GM21423 (cell line): ENCODE measurements around the gene ZNF177.
"Not testable (repeated sequence)": the region's sequence is repeated elsewhere in the genome, so short reads cannot be mapped to it uniquely, and the experiment has no call there.

Experiments
- ATAC-seq: cut with Tn5 transposase; IDR thresholded peaks from one replicate; pipeline ENCODE4 v1.9.1; 2021; ENCODE audit warnings: mild to moderate bottlenecking, moderate library complexity; ENCODE audit not compliant: unreplicated experiment

Gene ZNF177

GRCh38 chr19:9362905-9363304, at the start of gene ZNF177:
Gene ZNF177 (plus strand): TSS chr19:9363013. CDS start chr19:9378312, 15,299 bp downstream.
- ATAC-seq = no peak

DNA sequence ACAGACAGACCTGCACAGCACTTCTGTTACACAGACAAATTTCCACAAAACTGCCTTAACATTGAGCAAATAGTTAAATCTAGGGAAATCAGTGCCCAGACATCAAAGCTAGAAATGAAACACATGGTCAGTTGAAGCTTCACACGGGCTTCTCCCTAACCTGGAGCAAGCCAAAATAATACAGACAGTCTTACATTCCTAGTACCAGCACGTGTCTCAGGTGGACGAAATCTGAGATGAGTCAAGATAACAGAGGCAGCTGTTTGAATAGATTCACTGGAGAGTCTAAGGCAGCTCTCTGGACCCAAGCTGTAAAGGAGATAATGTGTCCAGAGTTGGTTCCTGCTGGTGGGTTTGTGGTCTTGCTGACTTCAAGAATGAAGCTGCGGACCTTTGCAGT, 49.1 kb upstream of the ZNF177 start:
- no peak for ATAC-seq

DNA sequence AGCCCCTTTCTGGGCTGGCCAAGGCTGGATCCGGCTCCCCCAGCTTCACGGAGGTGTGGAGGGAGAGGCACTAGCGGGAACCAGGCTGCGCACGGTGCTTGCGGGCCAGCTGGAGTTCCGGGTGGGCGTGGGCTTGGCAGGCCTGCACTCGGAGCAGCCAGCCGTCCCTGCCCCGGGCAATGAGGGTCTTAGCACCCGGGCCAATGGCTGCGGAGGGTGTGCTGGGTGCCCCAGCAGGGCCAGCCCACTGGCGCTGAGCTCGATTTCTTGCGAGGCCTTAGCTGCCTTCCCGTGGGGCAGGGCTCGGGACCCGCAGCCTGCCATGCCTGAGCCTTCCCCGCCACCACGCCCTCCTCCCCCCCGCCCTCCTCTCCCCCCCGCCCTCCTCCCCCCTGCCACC, 41.5 kb upstream of the ZNF177 start:
- ATAC-seq = no peak

GRCh38 chr19:9321756-9322155, 41.1 kb upstream of the ZNF177 start:
- not testable (repeated sequence) for ATAC-seq

- not testable (repeated sequence) for ATAC-seq
Measured at GRCh38 chr19:9322201-9322600, 40.6 kb upstream of the ZNF177 start.

DNA sequence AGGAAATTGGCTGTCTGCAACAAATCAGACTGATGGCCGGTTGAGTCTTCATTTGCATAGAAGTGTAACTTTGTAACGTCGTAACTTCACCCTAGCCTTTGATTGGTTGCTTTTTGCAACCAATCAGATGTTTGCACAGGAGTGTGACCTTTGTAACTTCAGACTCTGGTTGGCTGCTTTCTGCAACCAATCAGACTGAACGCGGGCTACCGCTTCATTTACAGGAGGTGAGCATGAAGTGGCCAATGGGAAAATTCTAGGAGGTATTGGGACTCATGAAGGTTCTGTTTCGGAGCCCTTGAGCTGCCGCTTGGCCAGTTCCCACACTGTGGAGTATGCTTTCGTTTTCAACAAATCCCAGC, 39.3 kb upstream of the ZNF177 start:
- peak; percentile 35 for ATAC-seq

- ATAC-seq = peak; percentile 97
Measured at GRCh38 chr19:9323919-9324583, 38.8 kb upstream of the ZNF177 start, which contains the start of gene ZNF559. Gene ZNF559 (plus strand): TSS chr19:9324179. CDS start chr19:9338550, 14,371 bp downstream.

DNA sequence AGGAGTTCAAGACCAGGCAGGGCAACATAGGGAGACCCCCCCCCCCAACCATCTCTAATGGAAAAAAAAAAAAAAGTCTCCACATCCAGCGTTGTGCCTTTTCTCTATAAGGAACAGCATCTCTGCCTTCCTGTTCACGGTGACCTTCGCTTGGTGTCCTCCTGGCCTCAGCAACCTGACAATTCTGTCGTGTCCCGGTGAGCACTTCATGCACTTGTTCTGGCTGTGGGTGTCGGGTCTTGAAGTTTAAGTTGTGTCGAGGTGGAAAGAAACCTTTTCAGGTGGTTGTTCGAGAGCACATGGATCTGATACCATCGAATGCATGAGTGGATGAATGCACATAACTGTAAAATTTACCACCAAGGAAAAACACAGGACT, 38.2 kb upstream of the ZNF177 start:
- ATAC-seq = no peak

GRCh38 chr19:9329999-9330398, 32.8 kb upstream of the ZNF177 start:
- no peak for ATAC-seq

DNA sequence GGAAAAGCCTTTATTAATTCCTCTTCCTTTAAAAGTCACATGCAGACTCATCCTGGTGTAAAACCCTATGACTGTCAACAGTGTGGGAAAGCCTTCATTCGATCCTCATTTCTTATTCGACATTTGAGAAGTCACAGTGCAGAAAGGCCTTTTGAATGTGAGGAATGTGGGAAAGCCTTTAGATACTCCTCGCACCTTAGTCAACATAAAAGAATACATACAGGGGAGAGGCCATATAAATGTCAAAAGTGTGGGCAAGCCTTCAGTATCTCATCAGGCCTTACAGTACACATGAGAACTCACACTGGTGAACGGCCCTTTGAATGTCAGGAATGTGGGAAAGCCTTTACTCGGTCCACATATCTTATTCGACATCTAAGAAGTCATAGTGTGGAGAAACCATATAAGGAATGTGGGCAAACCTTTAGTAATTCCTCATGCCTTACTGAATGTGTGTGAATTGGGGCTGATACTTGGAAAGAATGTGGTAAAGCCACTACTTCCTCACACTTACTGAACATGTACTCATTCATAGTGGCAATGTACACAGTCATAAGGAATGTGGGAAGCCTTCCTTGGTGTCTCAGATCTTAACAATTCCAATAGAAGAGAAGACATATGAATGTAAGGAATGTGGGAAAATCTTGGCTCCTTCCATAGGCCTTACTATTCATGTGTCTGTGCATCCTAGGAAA, 20.1 kb upstream of the ZNF177 start:
- ATAC-seq = no peak

- ATAC-seq = no peak
Measured at GRCh38 chr19:9345005-9345404, 17.8 kb upstream of the ZNF177 start.

GRCh38 chr19:9348253-9348652, 14.6 kb upstream of the ZNF177 start:
- no peak for ATAC-seq

DNA sequence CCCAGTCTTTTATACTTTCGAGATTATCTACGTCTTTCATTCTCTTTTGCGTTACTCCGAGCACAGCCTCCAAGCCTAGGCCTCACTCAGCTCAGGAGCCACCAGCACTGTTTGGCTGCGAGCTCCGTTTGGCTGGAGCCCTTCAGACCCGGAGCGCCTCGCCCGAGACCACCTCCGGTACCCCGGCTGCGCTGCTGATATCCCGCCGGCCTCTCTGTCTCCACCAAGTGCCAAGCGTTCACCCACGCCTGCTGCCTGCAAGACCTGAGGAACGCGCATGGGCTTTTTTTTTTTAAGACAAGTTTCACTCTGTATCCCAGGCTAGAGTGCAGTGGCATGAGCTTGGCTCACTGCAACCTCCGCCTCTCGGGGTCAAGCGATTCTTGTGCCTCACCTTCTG, 14.1 kb upstream of the ZNF177 start:
- no peak for ATAC-seq

- no peak for ATAC-seq
Measured at GRCh38 chr19:9352505-9352904, 10.3 kb upstream of the ZNF177 start.

- ATAC-seq = no peak
Measured at GRCh38 chr19:9353011-9353410, 9.8 kb upstream of the ZNF177 start.

GRCh38 chr19:9354651-9355050, 8.2 kb upstream of the ZNF177 start:
- no peak for ATAC-seq

DNA sequence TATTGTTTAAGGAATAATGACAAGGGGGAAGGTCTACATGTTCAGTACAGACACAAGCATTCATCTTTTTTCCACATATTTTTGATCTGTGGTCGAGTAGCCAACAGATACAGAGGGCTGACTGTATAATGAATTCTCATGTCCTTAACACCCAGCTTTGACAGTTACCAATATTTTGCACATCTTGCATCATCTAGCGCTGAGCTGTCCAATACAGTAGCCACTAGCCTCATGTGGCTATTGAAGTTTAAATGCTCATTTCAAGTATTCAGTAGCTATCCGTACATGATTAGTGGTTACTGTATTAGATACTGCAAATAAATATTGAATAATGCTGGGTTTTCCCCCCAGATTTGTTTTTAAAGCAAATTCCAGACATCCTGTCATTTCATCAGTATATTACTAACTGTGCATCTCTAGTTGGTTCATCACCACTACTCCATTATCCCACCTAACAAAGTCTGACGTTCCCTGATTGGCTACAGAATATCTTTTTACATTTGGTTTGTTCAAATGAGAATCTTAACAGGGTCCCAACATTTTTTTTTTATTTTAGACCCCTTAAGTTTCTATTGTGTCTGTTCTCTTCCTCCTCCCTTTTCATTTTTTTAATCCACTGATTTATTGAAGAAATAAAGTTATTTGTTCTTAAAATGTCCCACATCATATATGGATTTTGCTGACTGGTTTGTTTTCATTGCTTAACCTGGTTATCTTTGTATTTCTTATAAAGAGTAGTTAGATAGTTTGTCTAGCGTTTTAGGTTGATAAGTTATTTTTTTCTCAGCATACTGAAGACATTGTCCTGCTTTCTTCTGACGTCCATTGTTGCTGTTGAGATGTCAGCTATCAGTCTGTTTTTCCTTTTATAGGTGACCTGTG, 8.2 kb downstream of the ZNF177 start:
- no peak for ATAC-seq

DNA sequence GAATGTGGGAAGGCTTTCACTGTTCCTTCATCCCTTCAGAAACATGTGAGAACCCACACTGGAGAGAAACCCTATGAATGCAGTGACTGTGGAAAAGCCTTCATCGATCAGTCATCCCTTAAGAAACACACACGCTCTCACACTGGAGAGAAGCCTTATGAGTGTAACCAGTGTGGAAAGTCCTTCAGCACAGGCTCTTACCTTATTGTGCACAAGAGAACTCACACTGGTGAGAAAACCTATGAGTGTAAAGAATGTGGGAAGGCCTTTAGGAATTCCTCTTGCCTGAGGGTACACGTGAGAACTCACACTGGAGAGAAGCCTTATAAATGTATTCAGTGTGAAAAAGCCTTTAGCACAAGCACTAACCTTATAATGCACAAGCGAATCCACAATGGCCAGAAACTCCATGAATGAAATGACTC, 18.6 kb downstream of the ZNF177 start:
- no peak for ATAC-seq

GRCh38 chr19:9406798-9407352, 44.1 kb downstream of the ZNF177 start:
- ATAC-seq = no peak

DNA sequence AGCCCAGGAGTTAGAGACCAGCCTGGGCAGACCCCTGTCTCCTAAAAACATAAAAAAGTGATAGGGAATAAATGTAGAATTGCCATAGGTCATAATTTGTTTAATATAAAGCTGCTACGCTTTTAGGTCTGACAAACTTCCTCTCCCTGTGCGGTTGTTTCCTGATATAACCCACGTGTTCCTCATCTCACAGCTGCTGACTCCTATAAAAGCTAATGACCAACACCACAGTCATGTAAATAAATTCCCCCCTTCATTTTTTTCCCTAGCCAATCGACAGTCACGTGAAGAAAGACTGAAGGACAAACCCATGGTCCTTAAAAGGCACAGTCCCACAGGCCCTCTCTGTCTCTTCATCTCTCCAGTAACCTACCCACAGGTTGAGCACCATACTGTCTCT, 45.0 kb downstream of the ZNF177 start:
- no peak for ATAC-seq

DNA sequence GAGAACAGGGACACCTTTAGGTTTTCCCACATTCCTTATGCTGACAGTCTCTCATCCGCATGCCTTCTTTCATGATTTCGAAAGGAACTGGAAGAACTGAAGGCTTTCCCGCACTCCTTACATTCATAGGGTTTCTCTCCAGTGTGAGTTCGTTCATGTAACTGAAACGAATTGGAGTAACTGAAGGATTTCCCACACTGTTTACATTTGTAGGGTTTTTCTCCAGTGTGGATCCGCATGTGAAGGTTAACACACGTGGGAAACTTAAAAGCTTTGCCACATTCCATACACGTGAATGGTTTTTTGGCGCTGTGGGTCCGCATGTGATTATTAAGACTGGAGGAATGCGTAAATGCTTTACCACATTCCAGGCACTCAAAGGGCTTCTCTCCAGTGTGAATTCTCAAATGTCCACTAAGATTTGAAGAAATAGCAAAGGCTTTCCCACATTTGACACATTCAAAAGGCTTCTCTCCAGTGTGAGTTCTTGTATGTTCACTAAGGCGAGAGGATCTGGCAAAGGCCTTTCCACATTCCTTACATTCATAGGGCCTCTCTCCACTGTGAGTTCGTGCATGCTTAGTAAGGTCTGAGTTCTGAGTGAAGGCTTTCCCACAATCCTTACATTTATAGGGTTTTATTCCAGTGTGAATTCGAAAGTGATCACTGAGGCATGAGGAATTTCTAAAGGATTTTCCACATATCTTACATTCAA, 50.6 kb downstream of the ZNF177 start:
- ATAC-seq = no peak
